IMR-90 (cell line): ENCODE measurements around the gene TEPSIN. TPM values are rescaled to one million over a fixed set of nuclear protein-coding genes. Genes with fewer than 3 reads are reported as not detected.

Experiments used
- ATAC-seq: fragments of 200-7000 bp; cut with Tn5 transposase; 2 replicates; pipeline ENCODE4 v1.9.1; 2020; ENCODE audit warnings: low read depth, mild to moderate bottlenecking, moderate library complexity
- BruUV-seq: library from RNA; stranded (reverse); fragments of 400-500 nt; replicated peaks from 2 replicates; lab custom pipeline; 2021; lab: Mats Ljungman, UMichigan
- CTCF ChIA-PET: fragments of 300-600 bp; formaldehyde crosslinking; extraction: SDS; loops from one replicate; lab custom pipeline; 2021; ENCODE audit warnings: antibody characterized with exemption; lab: Yijun Ruan, JAX
- POLR2A ChIA-PET: fragments of 300-600 bp; sonication (Branson Sonifier 250); formaldehyde crosslinking; loops from one replicate; lab custom pipeline; 2022; ENCODE audit warnings: antibody characterized with exemption; ENCODE audit not compliant: unreplicated experiment; lab: Charles Lee
- DNase-seq: peaks from one replicate; pipeline ENCODE4 v3.0.0; 2013
- H2AFZ ChIP-seq: replicated peaks from 2 replicates; pipeline ENCODE3; 2013; ENCODE audit warnings: low read length, mild to moderate bottlenecking; ENCODE audit not compliant: poor library complexity
- H2AK5ac ChIP-seq: 2 replicates; pipeline ENCODE4 v1.6.1; 2013; ENCODE audit warnings: low read depth, low read length, inconsistent platforms
- H2AK9ac ChIP-seq: replicated peaks from 2 replicates; pipeline ENCODE3; 2013; ENCODE audit warnings: mild to moderate bottlenecking, low read depth, low read length, moderate library complexity; ENCODE audit not compliant: poor library complexity
- H2BK120ac ChIP-seq: 2 replicates; pipeline ENCODE4 v1.6.1; 2013; ENCODE audit warnings: low read depth, low read length, inconsistent platforms
- H2BK15ac ChIP-seq: 3 replicates; pipeline ENCODE4 v1.6.1; 2013; ENCODE audit warnings: low read depth, low read length, inconsistent platforms
- H2BK20ac ChIP-seq: 2 replicates; pipeline ENCODE4 v1.6.1; 2013; ENCODE audit warnings: low read depth, mild to moderate bottlenecking, inconsistent platforms, low read length, moderate library complexity
- H2BK5ac ChIP-seq: 2 replicates; pipeline ENCODE4 v1.6.1; 2013; ENCODE audit warnings: mild to moderate bottlenecking, low read depth, low read length, inconsistent platforms; ENCODE audit not compliant: poor library complexity, severe bottlenecking
- H3K14ac ChIP-seq: replicated peaks from 2 replicates; pipeline ENCODE4 v1.6.1; 2013; ENCODE audit warnings: low read depth, low read length, inconsistent platforms
- H3K18ac ChIP-seq: 2 replicates; pipeline ENCODE4 v1.6.1; 2013; ENCODE audit warnings: low read depth, low read length, control low read depth
- H3K23ac ChIP-seq: 2 replicates; pipeline ENCODE4 v1.6.1; 2013; ENCODE audit warnings: low read depth, low read length, inconsistent platforms
- H3K27ac ChIP-seq: 2 replicates; pipeline ENCODE4 v1.5.1; 2013; ENCODE audit warnings: mild to moderate bottlenecking, control low read depth, low read length; ENCODE audit not compliant: insufficient read depth
- H3K27me3 ChIP-seq: 2 replicates; pipeline ENCODE4 v1.6.1; 2013; ENCODE audit warnings: low read length; ENCODE audit not compliant: control insufficient read depth, insufficient read depth
- H3K36me3 ChIP-seq: 2 replicates; pipeline ENCODE4 v1.6.1; 2013; ENCODE audit warnings: low read length, mixed read lengths; ENCODE audit not compliant: control insufficient read depth, insufficient read depth
- H3K4ac ChIP-seq: 2 replicates; pipeline ENCODE4 v1.6.1; 2013; ENCODE audit warnings: low read depth, low read length, inconsistent platforms
- H3K4me1 ChIP-seq: 2 replicates; pipeline ENCODE4 v1.6.1; 2013; ENCODE audit warnings: low read length, mixed read lengths; ENCODE audit not compliant: control insufficient read depth, insufficient read depth
- H3K4me2 ChIP-seq: 2 replicates; pipeline ENCODE4 v1.6.1; 2013; ENCODE audit warnings: low read depth, mild to moderate bottlenecking, control low read depth, low read length, moderate library complexity
- H3K4me3 ChIP-seq: 2 replicates; pipeline ENCODE4 v1.5.1; 2013; ENCODE audit warnings: low read depth, mild to moderate bottlenecking, control low read depth, low read length, moderate library complexity; ENCODE audit not compliant: insufficient read depth
- H3K56ac ChIP-seq: 2 replicates; pipeline ENCODE4 v1.6.1; 2013; ENCODE audit warnings: low read length, inconsistent platforms; ENCODE audit not compliant: insufficient read depth; ENCODE audit errors: extremely low read depth
- H3K79me1 ChIP-seq, 2 experiments: 2 replicates each; pipeline ENCODE4 v1.6.1; 2013; ENCODE audit warnings: low read length in 2 of 2, inconsistent platforms in 1 of 2, low read depth in 1 of 2
- H3K9ac ChIP-seq: 2 replicates; pipeline ENCODE4 v1.6.1; 2013; ENCODE audit warnings: low read depth, low read length, control low read depth
- H3K9me1 ChIP-seq: 2 replicates; pipeline ENCODE4 v1.6.1; 2013; ENCODE audit warnings: low read length, inconsistent platforms; ENCODE audit not compliant: insufficient read depth
- H3K9me3 ChIP-seq: 2 replicates; pipeline ENCODE4 v1.6.1; 2013; ENCODE audit warnings: low read length; ENCODE audit not compliant: control insufficient read depth, insufficient read depth
- H4K20me1 ChIP-seq: 2 replicates; pipeline ENCODE4 v1.6.1; 2013; ENCODE audit warnings: low read length, inconsistent platforms; ENCODE audit not compliant: insufficient read depth
- H4K5ac ChIP-seq: 2 replicates; pipeline ENCODE4 v1.6.1; 2013; ENCODE audit warnings: mild to moderate bottlenecking, low read depth, low read length, control low read depth
- H4K8ac ChIP-seq, 2 experiments: 2 replicates each; pipeline ENCODE4 v1.6.1; 2013; ENCODE audit warnings: low read depth in 2 of 2, low read length in 2 of 2, control low read depth in 1 of 2, inconsistent platforms in 1 of 2
- H4K91ac ChIP-seq: 2 replicates; pipeline ENCODE4 v1.6.1; 2013; ENCODE audit warnings: low read depth, low read length, inconsistent platforms; ENCODE audit not compliant: insufficient read depth
- NFE2L2 ChIP-seq: fragments of 150-350 bp; IDR thresholded peaks from 2 replicates; pipeline ENCODE4 v1.6.1; 2016; ENCODE audit warnings: low read depth, mild to moderate bottlenecking, low read length
- WGBS, 2 experiments: methylation state at CpG; one replicate each; pipeline versions ENCODE4 v1.1.5 to v1.1.7; 2013; ENCODE audit warnings: missing lambda C conversion rate in 2 of 2; ENCODE audit not compliant: insufficient read length in 1 of 2; ENCODE audit errors: extremely low coverage in 2 of 2; 5-methylcytosine and 5-hydroxymethylcytosine counted together
- dilution Hi-C: fragments of 300-500 bp; cut with HindIII; formaldehyde crosslinking; loops from one replicate; pipeline ENCODE4 v1.14.3; 2018; ENCODE audit warnings: low sequenced_read_pairs; ENCODE audit not compliant: unreplicated experiment
- in situ Hi-C: fragments of 300-500 bp; cut with MboI; formaldehyde crosslinking; loops from 3 replicates; pipeline ENCODE4 v1.14.3; 2019; ENCODE audit warnings: low sequenced_read_pairs, inconsistent platforms, mixed read lengths
- intact Hi-C: fragments of 100-400 bp; cut with micrococcal nuclease; formaldehyde crosslinking; loops from 2 replicates; pipeline ENCODE4 v1.10.0; 2022
- polyA plus RNA-seq, 3 experiments: library from polyadenylated mRNA; depleted of rRNA; stranded (reverse); fragments of >200 nt; gene quantifications; 2 replicates each; pipeline ENCODE4 v1.2.3, GENCODE V29; 2012; ENCODE audit warnings: low replicate concordance in 1 of 3
- total RNA-seq: library from RNA; depleted of rRNA; stranded (reverse); fragments of >200 nt; gene quantifications from 2 replicates; pipeline ENCODE4 v1.2.3, GENCODE V29; 2012
- TF ChIP-seq, protein P1 (sequence below): conservative IDR thresholded peaks from 2 replicates; pipeline ENCODE4 v1.5.1; 2012; ENCODE audit warnings: mild to moderate bottlenecking, low read depth, low read length, improper control_type of control experiment

TEPSIN gene
- total and polyA plus RNA-seq, 2 of the 4 experiments (the other 2 are of a cell fraction), result 3.2 to 28.1 TPM

DNA sequence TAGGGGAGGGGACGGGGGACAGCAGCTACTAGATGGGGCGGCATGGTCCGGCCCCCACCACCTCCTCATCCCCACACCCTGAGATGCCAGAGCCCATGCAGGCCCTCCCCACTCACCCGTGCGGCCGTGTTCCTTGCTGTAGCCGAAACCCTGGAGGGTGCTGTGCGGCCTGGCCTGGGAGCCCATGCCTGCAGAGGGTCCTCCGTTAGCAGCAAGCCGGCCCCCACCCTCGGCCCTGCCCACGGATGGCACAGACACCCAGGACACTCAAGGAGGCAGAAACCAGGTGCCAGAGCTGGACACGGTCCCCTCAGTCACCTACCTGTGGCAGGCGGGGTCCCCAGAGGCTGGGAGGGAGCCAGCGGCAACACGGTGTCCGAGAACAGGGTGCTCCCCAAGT is 5.5 kb downstream of the TEPSIN start:
- ATAC-seq, result no peak
- H3K4ac ChIP-seq, result no peak overlapping the region
- no peak overlapping the region for H2BK20ac ChIP-seq
- no peaks in the 10 kb centered on the region for H3K9me3 ChIP-seq
- dilution Hi-C loops, result no loop called here
- POLR2A ChIA-PET, result no interaction called here
- no peak for TF ChIP-seq NFE2L2
- TF ChIP-seq, protein P1, sequence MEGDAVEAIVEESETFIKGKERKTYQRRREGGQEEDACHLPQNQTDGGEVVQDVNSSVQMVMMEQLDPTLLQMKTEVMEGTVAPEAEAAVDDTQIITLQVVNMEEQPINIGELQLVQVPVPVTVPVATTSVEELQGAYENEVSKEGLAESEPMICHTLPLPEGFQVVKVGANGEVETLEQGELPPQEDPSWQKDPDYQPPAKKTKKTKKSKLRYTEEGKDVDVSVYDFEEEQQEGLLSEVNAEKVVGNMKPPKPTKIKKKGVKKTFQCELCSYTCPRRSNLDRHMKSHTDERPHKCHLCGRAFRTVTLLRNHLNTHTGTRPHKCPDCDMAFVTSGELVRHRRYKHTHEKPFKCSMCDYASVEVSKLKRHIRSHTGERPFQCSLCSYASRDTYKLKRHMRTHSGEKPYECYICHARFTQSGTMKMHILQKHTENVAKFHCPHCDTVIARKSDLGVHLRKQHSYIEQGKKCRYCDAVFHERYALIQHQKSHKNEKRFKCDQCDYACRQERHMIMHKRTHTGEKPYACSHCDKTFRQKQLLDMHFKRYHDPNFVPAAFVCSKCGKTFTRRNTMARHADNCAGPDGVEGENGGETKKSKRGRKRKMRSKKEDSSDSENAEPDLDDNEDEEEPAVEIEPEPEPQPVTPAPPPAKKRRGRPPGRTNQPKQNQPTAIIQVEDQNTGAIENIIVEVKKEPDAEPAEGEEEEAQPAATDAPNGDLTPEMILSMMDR, result no peak
- in situ Hi-C loops, result no loop called here
- no peak overlapping the region for H2AK5ac ChIP-seq
- H4K91ac ChIP-seq, result no peak overlapping the region
- no peak overlapping the region for H3K14ac ChIP-seq
- H3K9ac ChIP-seq, result no peak overlapping the region
- DNase-seq, result no peak
- no peak overlapping the region for H3K27ac ChIP-seq
- BruUV-seq, result no TSS peak
- H3K36me3 ChIP-seq, result peaks cover 39% of the 10 kb centered on the region
- WGBS, 2 experiments, result 86% methylated on average over 4 of the region's 17 CpGs; no CpG with 5 or more reads in 1 of the 2 experiments
- H3K4me1 ChIP-seq, result peaks cover 8% of the 10 kb centered on the region
- 0 out of 2 replicates have a peak, but pooled peaks cover 5% of the 10 kb centered on the region for H3K9me1 ChIP-seq
- CTCF ChIA-PET, result no interaction called here
- H3K27me3 ChIP-seq, result no peaks in the 10 kb centered on the region
- H3K79me1 ChIP-seq, result peaks cover 15 to 50% of the 10 kb centered on the region in 2 experiments
- no peak overlapping the region for H2AFZ ChIP-seq
- no peak overlapping the region for H3K56ac ChIP-seq
- H3K4me3 ChIP-seq, result no peak overlapping the region
- H2BK15ac ChIP-seq, result no peak overlapping the region
- H2BK5ac ChIP-seq, result no peak overlapping the region
- no peak overlapping the region for H3K4me2 ChIP-seq
- peaks cover 37% of the 10 kb centered on the region for H4K20me1 ChIP-seq
- H3K18ac ChIP-seq, result no peak overlapping the region
- H2AK9ac ChIP-seq, result no peak overlapping the region
- intact Hi-C loops, result no loop called here
- H2BK120ac ChIP-seq, result no peak overlapping the region
- no peak overlapping the region for H4K5ac ChIP-seq
- H4K8ac ChIP-seq, result no peak overlapping the region
- H3K23ac ChIP-seq, result no peak overlapping the region
